Measurements from ENCODE around the gene FREM1.
"Not testable (repeated sequence)": the region's sequence is repeated elsewhere in the genome, so short reads cannot be mapped to it uniquely, and the experiment has no call there.

FREM1 gene

GRCh38 chr9:14909961-14910805, at the start of gene FREM1:
FREM1 (minus strand) TSS chr9:14910428; CDS start chr9:14868977, 41,451 bp downstream.
- no peak for DNase-seq

- no peak for DNase-seq
Measured at GRCh38 chr9:14958989-14959388, 48.8 kb upstream of the FREM1 start.

- no peak for DNase-seq
Measured at GRCh38 chr9:14957109-14957508, 46.9 kb upstream of the FREM1 start.

GRCh38 chr9:14956208-14956607, 46.0 kb upstream of the FREM1 start:
- no peak for DNase-seq

DNA sequence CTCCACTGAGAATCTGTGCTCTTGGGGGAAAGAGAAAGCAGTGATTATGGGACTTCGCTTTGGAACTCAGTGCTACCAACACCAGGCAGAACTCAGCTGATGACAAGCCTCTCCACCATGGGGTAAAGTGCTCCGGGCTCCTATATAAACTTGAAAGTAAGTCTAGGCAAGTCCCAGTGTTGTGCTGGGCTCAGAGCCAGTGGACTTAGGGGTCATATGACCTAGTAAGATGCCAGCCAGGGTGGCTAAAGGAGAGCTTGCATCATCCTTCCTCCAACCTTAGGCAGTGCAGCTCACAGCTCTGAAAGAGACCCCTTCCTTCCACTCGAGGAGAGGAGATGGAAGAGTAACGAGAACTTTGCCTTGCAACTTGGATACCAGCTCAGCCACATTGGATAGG, 35.1 kb upstream of the FREM1 start:
- no peak for DNase-seq

DNA sequence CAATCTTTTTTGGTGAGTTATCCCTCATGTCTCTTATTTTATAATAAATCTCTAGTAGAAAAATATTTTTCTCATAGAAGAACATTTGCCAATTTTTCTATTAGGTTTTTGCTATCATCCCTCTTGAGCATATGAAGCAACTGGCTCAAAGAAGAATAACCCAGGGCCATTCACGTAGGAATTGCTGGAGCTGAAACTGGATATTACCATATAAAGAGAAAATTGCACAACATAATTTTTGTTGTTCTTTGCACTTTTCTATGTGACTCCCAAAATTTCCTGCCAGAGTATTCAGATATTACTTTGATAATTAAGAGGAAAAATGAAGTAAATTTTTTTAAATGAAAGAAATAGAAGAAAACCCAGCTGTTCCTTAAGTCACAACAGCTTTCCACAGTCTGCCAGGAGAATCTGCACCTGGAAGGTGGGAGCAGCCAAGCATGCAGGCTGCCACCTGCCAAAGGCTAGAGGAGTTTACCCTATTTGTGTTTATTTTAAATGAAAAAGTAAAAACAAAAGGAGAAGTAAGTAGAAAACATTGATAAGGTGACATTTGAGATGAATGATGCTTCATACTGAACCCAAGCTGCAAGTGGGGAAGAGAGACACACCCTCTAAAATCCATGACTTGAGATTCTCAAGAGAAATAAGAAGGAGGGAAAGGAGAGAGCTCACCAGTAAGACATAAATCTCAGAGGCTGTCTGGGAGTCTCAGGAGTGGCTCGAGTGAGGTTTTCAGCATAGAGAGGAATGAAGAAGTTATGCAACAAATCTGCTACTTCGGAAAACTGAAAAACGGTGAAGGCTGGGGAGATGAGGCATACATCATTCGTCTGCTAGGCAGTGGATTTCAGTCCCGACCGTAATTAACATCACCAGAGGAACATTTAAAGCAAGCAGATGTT, 31.5 kb upstream of the FREM1 start:
- no peak for DNase-seq

DNA sequence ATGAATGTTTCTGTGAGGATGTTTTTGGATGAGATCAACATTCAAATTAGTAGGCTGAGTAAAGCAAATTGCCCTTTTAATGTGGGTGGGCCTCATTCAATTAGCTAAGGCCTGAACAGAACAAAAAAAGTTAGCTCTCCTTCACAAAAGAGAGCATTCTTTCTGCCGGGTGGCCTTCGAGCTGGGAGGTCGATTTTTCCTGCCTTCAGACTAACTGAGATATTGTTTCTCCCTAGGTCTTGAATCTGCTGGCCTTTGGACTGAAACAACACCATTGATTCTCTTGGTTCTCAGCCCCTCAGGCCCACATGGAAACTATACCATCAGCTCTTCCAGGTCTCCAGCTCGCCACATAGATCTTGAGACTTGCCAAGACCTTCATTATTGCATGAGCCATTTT, 29.1 kb upstream of the FREM1 start:
- no peak for DNase-seq

GRCh38 chr9:14937216-14937615, 27.0 kb upstream of the FREM1 start:
- DNase-seq = no peak

DNA sequence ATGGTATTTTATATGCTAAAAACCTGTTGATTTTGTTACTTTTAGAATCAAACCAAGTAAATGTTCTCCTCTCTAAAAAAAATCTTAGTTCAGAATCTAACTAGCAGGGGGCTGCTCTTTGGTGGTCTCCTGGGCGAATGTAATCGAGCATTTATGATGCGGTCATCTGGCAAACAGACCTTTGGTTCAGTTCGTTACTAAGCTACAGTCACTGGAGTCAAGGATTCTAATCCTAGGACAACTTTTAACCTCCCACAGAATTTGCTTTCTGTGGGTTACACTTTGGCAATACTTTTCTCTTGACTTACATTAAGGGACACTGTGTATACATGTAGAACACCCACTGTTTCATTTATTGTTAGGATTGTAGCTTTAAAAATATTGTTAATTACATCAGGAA, 26.3 kb upstream of the FREM1 start:
- no peak for DNase-seq

DNA sequence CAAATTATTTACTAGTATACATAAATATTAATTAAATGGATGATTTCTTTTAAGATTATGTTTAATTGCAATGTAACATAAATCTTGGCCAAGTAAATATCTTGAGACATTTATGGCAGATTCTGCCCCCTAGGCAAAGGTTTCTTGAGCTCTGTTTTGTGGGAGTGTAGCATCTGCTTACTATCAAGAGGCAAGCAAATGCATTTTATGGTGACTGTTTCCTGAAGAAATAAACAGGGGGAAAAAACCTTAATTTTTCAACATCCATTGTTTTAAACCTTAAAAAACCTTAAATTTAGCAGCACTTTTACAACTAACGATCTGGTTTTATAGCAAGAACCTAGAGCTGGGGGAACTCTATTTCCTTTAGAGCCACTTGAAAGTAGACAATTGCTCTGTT, 25.7 kb upstream of the FREM1 start:
- no peak for DNase-seq

DNA sequence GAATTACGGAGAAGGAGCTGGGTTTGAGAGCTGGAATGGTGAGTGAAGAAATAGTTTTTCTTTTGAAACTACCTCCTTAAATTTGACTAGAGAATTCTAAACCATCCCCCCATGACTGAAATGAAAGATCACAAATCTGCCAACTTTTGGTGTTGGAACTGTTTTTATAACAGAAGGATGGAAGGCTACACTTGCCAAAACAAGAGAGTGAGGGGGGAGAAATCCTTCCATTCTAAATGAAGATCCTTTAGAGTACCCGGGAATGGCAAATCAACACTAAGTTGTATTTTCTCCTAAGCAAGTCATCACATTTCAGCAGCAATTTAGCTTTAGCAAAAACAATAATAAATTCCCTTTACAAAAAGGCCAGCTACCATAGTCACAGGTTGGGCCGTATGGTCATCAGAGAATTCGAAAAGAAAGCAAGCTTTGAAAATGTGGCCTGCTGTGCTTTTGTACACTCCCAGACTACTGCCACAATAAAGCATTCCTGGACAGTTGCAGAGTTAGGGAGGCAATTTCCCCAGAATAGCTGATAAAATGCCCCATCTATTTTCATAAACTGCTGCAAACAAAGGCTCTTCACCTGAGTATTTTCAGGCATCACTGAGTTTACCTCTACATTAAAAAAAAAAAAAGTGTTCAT, 25.0 kb upstream of the FREM1 start:
- no peak for DNase-seq

GRCh38 chr9:14932641-14933040, 22.4 kb upstream of the FREM1 start:
- no peak for DNase-seq

GRCh38 chr9:14932231-14932630, 22.0 kb upstream of the FREM1 start:
- no peak for DNase-seq

- no peak for DNase-seq
Measured at GRCh38 chr9:14926941-14927624, 16.9 kb upstream of the FREM1 start.

DNA sequence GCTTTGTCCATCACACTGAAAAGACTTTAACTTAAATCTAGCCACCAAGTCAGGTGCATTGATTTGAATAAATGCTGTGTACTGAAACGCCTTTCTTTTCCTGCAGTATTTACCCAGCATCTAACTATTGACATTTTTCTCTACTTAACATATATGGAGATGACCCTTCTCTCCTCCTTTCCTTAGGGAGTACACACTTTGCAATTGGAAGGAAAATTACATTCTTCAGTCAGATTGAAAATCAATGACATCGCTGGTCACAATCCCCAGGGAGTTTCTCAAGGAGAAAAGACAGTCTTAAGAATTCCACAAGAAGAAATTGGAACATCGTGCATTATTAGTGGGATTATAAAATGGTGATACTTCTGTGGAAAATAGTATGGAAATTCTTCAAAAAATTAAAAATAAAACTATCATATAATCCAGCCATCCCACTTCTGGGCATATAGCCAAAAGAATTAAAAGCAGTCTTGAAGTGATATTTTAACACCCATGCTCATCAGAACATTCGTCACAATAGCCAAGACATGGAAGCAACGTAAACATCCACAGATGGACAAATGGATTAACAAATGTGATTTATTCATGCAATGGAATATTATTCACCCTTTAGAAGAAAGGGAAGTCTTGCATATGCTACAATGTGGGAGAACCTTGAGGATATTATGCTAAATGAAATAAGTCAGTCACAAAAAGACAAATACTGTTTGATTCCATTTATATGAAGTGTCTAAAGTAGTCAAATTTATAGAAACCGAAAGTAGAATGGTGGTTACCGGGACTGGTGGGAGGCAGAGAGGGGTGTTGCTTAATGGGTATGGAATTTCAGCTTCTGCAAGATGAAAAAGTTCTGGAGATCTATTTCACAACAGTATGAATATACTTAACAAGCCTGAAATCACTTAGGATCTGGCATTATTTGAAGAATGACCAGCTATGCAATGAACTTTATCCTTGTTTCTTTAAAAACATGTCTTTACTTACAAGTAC, 14.3 kb upstream of the FREM1 start:
- DNase-seq = no peak

GRCh38 chr9:14923701-14924100, 13.5 kb upstream of the FREM1 start:
- DNase-seq = no peak

GRCh38 chr9:14920805-14921204, 10.6 kb upstream of the FREM1 start:
- not testable (repeated sequence) for DNase-seq

- DNase-seq = no peak
Measured at GRCh38 chr9:14913366-14913765, 3.1 kb upstream of the FREM1 start.

- no peak for DNase-seq
Measured at GRCh38 chr9:14912859-14913258, 2.6 kb upstream of the FREM1 start.

DNA sequence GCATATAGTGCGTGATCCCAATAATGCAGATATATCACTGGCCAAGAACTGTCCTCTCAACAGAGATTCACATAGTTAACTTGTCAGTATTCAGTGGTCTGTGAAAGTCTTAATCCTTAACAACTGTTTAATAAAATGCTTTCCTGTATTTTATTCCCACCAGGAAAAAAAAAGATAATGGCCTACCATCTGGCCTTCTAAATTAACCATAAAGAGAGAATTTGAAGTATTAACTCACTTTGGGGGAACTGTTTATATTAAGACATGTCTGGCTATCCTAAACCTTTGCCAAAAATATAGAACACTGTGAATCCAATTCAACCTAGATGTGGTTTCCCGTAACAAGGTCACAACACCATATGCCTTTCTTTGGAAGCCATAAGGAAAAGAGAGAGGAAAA, 818 bp upstream of the FREM1 start:
- DNase-seq = no peak

- DNase-seq = no peak
Measured at GRCh38 chr9:14909601-14909960, 647 bp downstream of the FREM1 start.

GRCh38 chr9:14909181-14909580, 1.0 kb downstream of the FREM1 start:
- DNase-seq = no peak

Measured in 8988T (cell line).